HepG2 (cell line): ENCODE data around the gene NEAT1. TPM values are rescaled to one million over a fixed set of nuclear protein-coding genes. Genes with fewer than 3 reads are reported as not detected.

Experiments used
- AFF4 ChIP-seq: sonication (generic); formaldehyde crosslinking; IDR thresholded peaks from 2 replicates; pipeline ENCODE4 v1.4.0; 2020; ENCODE audit warnings: missing genetic modification reagents
- HIC2 ChIP-seq: sonication (generic); formaldehyde crosslinking; IDR thresholded peaks from 2 replicates; pipeline ENCODE4 v1.9.0; 2022; ENCODE audit warnings: low read depth, missing genetic modification reagents
- HMG20A ChIP-seq: IDR thresholded peaks from 2 replicates; pipeline ENCODE4 v1.6.1; 2016; ENCODE audit warnings: borderline replicate concordance
- KIAA2018 ChIP-seq: sonication (generic); formaldehyde crosslinking; IDR thresholded peaks from 2 replicates; pipeline ENCODE4 v1.5.0; 2020; ENCODE audit warnings: mild to moderate bottlenecking, missing genetic modification reagents, borderline replicate concordance
- MTA1 ChIP-seq: sonication (generic); formaldehyde crosslinking; IDR thresholded peaks from 2 replicates; pipeline ENCODE4 v1.4.0; 2020; ENCODE audit warnings: missing genetic modification reagents, mild to moderate bottlenecking, borderline replicate concordance
- SRY ChIP-seq: sonication (generic); formaldehyde crosslinking; IDR thresholded peaks from 2 replicates; pipeline ENCODE4 v1.8.0; 2022; ENCODE audit warnings: mild to moderate bottlenecking, missing genetic modification reagents
- TAF15 ChIP-seq: fragments of 200-400 bp; formaldehyde crosslinking; IDR thresholded peaks from one replicate; pipeline ENCODE4 v1.6.1; 2018; ENCODE audit warnings: mild to moderate bottlenecking, low read depth, low read length; ENCODE audit not compliant: poor library complexity, severe bottlenecking
- ZBTB21 ChIP-seq: sonication (generic); formaldehyde crosslinking; IDR thresholded peaks from 2 replicates; pipeline ENCODE4 v1.4.0; 2020; ENCODE audit warnings: missing genetic modification reagents
- ZBTB42 ChIP-seq: sonication (generic); formaldehyde crosslinking; IDR thresholded peaks from 2 replicates; pipeline ENCODE4 v1.5.0; 2020; ENCODE audit warnings: mild to moderate bottlenecking, missing genetic modification reagents
- ZNF101 ChIP-seq: sonication (generic); formaldehyde crosslinking; IDR thresholded peaks from 2 replicates; pipeline ENCODE4 v1.4.0; 2020; ENCODE audit warnings: mild to moderate bottlenecking, low read depth, missing genetic modification reagents, borderline replicate concordance
- ZNF124 ChIP-seq: sonication (generic); formaldehyde crosslinking; IDR thresholded peaks from 2 replicates; pipeline ENCODE4 v1.4.0; 2020; ENCODE audit warnings: missing genetic modification reagents
- ZNF383 ChIP-seq: sonication (generic); formaldehyde crosslinking; IDR thresholded peaks from 2 replicates; pipeline ENCODE4 v1.4.0; 2020; ENCODE audit warnings: missing genetic modification reagents, mild to moderate bottlenecking, borderline replicate concordance
- ZNF704 ChIP-seq: sonication (generic); formaldehyde crosslinking; IDR thresholded peaks from 2 replicates; pipeline ENCODE4 v1.8.1; 2023; ENCODE audit warnings: mild to moderate bottlenecking, inconsistent platforms, moderate library complexity, missing genetic modification reagents, borderline replicate concordance
- polyA plus RNA-seq, 8 experiments: library from polyadenylated mRNA; depleted of rRNA in 3 of 8; stranded (reverse) in 7 of 8; unstranded in 1 of 8; fragments of >200 nt; fragmentation: Illumina TruSeq in 4 of 8; extraction: Trizol in 4 of 8; gene quantifications; 2 replicates each; pipeline versions ENCODE4 v1.2.1 to v1.2.3, GENCODE V29; 2011 to 2016; ENCODE audit warnings: low read depth in 4 of 8, missing spikeins in 1 of 8, mixed read lengths in 1 of 8; ENCODE audit not compliant: insufficient read depth in 1 of 8
- total RNA-seq, 5 experiments: library from RNA; depleted of rRNA; stranded (reverse); fragments of >200 nt; fragmentation: Illumina TruSeq; extraction: Trizol; gene quantifications; 2 replicates each; pipeline ENCODE4 v1.2.3, GENCODE V29; 2016; ENCODE audit warnings: low read depth in 1 of 5

The NEAT1 gene
- total and polyA plus RNA-seq, 2 of the 13 experiments (the other 11 are each of a cell fraction or from before 2014, with no cell fraction given) = 20.5 to 41.2 TPM

- TF ChIP-seq AFF4 (CRISPR knock-in tag) (no peak), ZBTB21 (no peak), ZNF383 (no peak), ZNF124 (no peak), HMG20A (no peak), SRY (CRISPR knock-in tag) (no peak), KIAA2018 (CRISPR knock-in tag) (no peak), MTA1 (0 out of 2 replicates have a peak, but pooled peaks have one; percentile 22), HIC2 (no peak), ZBTB42 (CRISPR knock-in tag) (0 out of 2 replicates have a peak, but pooled peaks have one; percentile 24), TAF15 (no peak), ZNF101 (no peak), ZNF704 (no peak)
These were observed 32.3 kb downstream of the NEAT1 start (continued) for GRCh38 chr11:65454696-65455456.
